H1 (cell line): ENCODE results near the gene PLOD1.
"Not testable (repeated sequence)": the region's sequence is repeated elsewhere in the genome, so short reads cannot be mapped to it uniquely, and the experiment has no call there.

Experiments
- CHD2 ChIP-seq: IDR thresholded peaks from 2 replicates; pipeline ENCODE4 v1.6.1; 2012; ENCODE audit warnings: low read length, improper control_type of control experiment
- EZH2 ChIP-seq: fragments of 200-600 bp; sonication (generic); IDR thresholded peaks from 2 replicates; pipeline ENCODE4 v1.7.1; 2012; ENCODE audit warnings: low read depth, mild to moderate bottlenecking, moderate library complexity, low read length, inconsistent platforms; ENCODE audit not compliant: severe bottlenecking
- KDM1A ChIP-seq: fragments of 200-600, 300-600 bp; sonication (generic); IDR thresholded peaks from 2 replicates; pipeline ENCODE4 v1.7.1; 2016; ENCODE audit warnings: mild to moderate bottlenecking, low read length, borderline replicate concordance
- POLR2A ChIP-seq, 2 experiments: IDR thresholded peaks; 1 replicate in 1 of 2; 2 replicates in 1 of 2; pipeline ENCODE4 v1.6.1; 2011; ENCODE audit warnings: low read depth in 2 of 2, low read length in 2 of 2, mild to moderate bottlenecking in 2 of 2; ENCODE audit errors: control extremely low read depth in 1 of 2
- POLR2AphosphoS5 ChIP-seq: IDR thresholded peaks from 2 replicates; pipeline ENCODE4 v1.6.1; 2011; ENCODE audit warnings: low read depth, low read length
- RAD21 ChIP-seq, 2 experiments: IDR thresholded peaks in 1 of 2; conservative IDR thresholded peaks in 1 of 2; 2 replicates each; pipeline ENCODE4 v1.6.1; 2011; ENCODE audit warnings: low read depth in 2 of 2, low read length in 2 of 2, improper control_type of control experiment in 1 of 2, inconsistent platforms in 1 of 2, mild to moderate bottlenecking in 1 of 2, moderate library complexity in 1 of 2
- SP1 ChIP-seq: IDR thresholded peaks from 2 replicates; pipeline ENCODE4 v1.6.1; 2011; ENCODE audit warnings: low read depth, low read length
- TEAD4 ChIP-seq: IDR thresholded peaks from 2 replicates; pipeline ENCODE4 v1.6.1; 2012; ENCODE audit warnings: low read depth, low read length, inconsistent platforms, mixed read lengths
- YY1 ChIP-seq: IDR thresholded peaks from 2 replicates; pipeline ENCODE4 v1.6.1; 2011; ENCODE audit warnings: low read depth, mild to moderate bottlenecking, low read length
- ZNF274 ChIP-seq: IDR thresholded peaks from 2 replicates; pipeline ENCODE4 v1.7.0; 2012; ENCODE audit warnings: low read length, borderline replicate concordance; ENCODE audit errors: extremely low read depth
- TF ChIP-seq, protein P1 (sequence below), 3 experiments: IDR thresholded peaks; 1 replicate in 2 of 3; 2 replicates in 1 of 3; pipeline versions ENCODE4 v1.5.1 to v1.6.1; 2011; ENCODE audit warnings: low read length in 3 of 3, mild to moderate bottlenecking in 3 of 3, inconsistent platforms in 2 of 3, low read depth in 1 of 3, moderate library complexity in 1 of 3; ENCODE audit not compliant: insufficient read depth in 1 of 3; ENCODE audit errors: control extremely low read depth in 1 of 3
- TF ChIP-seq, protein P2 (sequence below): IDR thresholded peaks from 2 replicates; pipeline ENCODE4 v1.6.1; 2012; ENCODE audit warnings: inconsistent platforms
- TF ChIP-seq, protein P3 (sequence below): IDR thresholded peaks from 2 replicates; pipeline ENCODE4 v1.6.1; 2011; ENCODE audit warnings: low read length, improper control_type of control experiment

DNA sequence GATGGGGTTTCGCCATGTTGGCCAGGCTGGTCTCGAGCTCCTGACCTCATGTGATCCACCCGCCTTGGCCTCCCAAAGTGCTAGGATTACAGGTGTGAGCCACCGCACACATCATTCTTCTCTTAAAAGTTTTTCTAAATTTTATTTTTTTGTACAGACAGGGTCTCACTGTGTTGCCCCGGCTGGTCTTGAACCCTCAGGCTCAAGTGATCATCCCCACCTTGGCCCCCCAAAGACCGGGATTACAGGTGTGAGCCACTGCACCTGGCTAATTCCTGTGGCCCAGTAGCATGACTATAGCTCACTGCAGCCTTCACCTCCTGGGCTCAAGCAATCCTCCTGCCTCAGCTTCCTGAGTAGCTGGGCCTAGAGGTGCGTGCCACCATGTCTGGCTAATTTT is 5.3 kb downstream of the PLOD1 start:
- TF ChIP-seq YY1; EZH2; KDM1A; POLR2AphosphoS5; POLR2A (IDR thresholded peaks at IDR 0.05; ENCODE audit: control extremely low read depth in 1 of 2, low read depth in 2 of 2, low read length in 2 of 2); SP1; TEAD4; ZNF274; CHD2; RAD21 (IDR thresholded peaks at IDR 0.05 in 1 of 2, conservative IDR thresholded peaks at IDR 0.05 in 1 of 2; ENCODE audit: low read depth in 2 of 2, low read length in 2 of 2): not testable (repeated sequence)
- TF ChIP-seq, protein P1, sequence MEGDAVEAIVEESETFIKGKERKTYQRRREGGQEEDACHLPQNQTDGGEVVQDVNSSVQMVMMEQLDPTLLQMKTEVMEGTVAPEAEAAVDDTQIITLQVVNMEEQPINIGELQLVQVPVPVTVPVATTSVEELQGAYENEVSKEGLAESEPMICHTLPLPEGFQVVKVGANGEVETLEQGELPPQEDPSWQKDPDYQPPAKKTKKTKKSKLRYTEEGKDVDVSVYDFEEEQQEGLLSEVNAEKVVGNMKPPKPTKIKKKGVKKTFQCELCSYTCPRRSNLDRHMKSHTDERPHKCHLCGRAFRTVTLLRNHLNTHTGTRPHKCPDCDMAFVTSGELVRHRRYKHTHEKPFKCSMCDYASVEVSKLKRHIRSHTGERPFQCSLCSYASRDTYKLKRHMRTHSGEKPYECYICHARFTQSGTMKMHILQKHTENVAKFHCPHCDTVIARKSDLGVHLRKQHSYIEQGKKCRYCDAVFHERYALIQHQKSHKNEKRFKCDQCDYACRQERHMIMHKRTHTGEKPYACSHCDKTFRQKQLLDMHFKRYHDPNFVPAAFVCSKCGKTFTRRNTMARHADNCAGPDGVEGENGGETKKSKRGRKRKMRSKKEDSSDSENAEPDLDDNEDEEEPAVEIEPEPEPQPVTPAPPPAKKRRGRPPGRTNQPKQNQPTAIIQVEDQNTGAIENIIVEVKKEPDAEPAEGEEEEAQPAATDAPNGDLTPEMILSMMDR (IDR thresholded peaks at IDR 0.05; ENCODE audit: control extremely low read depth in 1 of 3, insufficient read depth in 1 of 3, low read depth in 1 of 3, low read length in 3 of 3): not testable (repeated sequence)
- TF ChIP-seq, protein P2, sequence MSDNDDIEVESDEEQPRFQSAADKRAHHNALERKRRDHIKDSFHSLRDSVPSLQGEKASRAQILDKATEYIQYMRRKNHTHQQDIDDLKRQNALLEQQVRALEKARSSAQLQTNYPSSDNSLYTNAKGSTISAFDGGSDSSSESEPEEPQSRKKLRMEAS: not testable (repeated sequence)
- TF ChIP-seq, protein P3, sequence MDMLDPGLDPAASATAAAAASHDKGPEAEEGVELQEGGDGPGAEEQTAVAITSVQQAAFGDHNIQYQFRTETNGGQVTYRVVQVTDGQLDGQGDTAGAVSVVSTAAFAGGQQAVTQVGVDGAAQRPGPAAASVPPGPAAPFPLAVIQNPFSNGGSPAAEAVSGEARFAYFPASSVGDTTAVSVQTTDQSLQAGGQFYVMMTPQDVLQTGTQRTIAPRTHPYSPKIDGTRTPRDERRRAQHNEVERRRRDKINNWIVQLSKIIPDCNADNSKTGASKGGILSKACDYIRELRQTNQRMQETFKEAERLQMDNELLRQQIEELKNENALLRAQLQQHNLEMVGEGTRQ: not testable (repeated sequence)
